ENCODE results near the gene CASQ2. TPM values are rescaled to one million over a fixed set of nuclear protein-coding genes. Genes with fewer than 3 reads are reported as not detected.
A peak's percentile ranks its signal among the peaks of the same experiment; 100 is the strongest.

Gene CASQ2
- polyA plus RNA-seq, 3 donors from 2014 or later, result not detected

GRCh38 chr1:115685029-115685705 is 83.3 kb downstream of the CASQ2 start:
- DNase-seq, result no peak
- Mint-ChIP-seq H3K27ac (no peak overlapping the region), H3K36me3 (peaks cover 18 to 24% (median 24%) of the 10 kb centered on the region in 3 donors), H3K4me1 (peaks cover 3 to 11% of the 10 kb centered on the region in 2 donors), H3K9me3 (no peaks in the 10 kb centered on the region), H3K27me3 (ENCODE audit: low read depth in 3 of 3) (peaks cover 0 to 2% (median 0%) of the 10 kb centered on the region in 3 donors), H3K4me3 (no peak overlapping the region)

- Mint-ChIP-seq H3K36me3 (peaks cover 14 to 20% (median 19%) of the 10 kb centered on the region in 3 donors), H3K4me1 (peaks cover 10 to 17% of the 10 kb centered on the region in 2 donors), H3K27ac (no peak overlapping the region), H3K4me3 (no peak overlapping the region), H3K27me3 (ENCODE audit: low read depth in 3 of 3) (peaks cover 0 to 2% (median 0%) of the 10 kb centered on the region in 3 donors), H3K9me3 (no peaks in the 10 kb centered on the region)
- DNase-seq, result no peak
Observed at GRCh38 chr1:115682792-115683191, 85.7 kb downstream of the CASQ2 start.

- DNase-seq, result no peak
- Mint-ChIP-seq H3K27ac (peak overlapping the region in 1 of 6 donors; percentile 22), H3K4me1 (peaks cover 27 to 36% of the 10 kb centered on the region in 2 donors), H3K27me3 (ENCODE audit: low read depth in 3 of 3) (peaks cover 0 to 2% (median 0%) of the 10 kb centered on the region in 3 donors), H3K9me3 (no peaks in the 10 kb centered on the region), H3K36me3 (peaks cover 13 to 19% (median 18%) of the 10 kb centered on the region in 3 donors), H3K4me3 (no peak overlapping the region)
Observed at GRCh38 chr1:115680730-115681111, 87.8 kb downstream of the CASQ2 start.

DNA sequence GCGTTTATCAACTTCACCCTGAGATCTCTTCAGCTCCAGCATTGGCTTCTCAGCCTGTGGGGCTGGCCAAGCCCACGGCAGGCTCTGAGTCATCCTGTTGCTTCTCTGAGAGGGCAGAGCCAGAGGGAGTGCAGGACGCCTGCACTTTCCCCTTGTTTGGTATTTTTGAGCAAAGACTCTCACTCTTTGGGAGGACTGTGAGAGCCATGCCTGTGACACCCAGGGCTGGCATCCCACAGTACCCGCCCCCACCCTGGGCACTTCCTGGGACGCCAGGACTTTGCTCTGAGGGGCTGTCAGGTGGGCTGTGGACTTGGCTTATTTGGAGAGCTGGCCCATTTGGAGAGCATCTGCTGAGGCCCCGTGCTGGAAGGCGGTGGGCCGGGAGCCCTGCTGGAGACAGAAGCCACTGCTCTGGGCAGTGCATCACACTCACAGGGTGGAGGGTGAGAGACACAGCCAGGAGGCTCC is 89.3 kb downstream of the CASQ2 start:
- H3K4me1 Mint-ChIP-seq, result peaks cover 27 to 40% of the 10 kb centered on the region in 2 donors
- no peak overlapping the region for H3K27ac Mint-ChIP-seq
- peaks cover 12 to 15% (median 14%) of the 10 kb centered on the region in 3 donors for H3K36me3 Mint-ChIP-seq
- no peak for DNase-seq
- H3K4me3 Mint-ChIP-seq, result no peak overlapping the region
- H3K27me3 Mint-ChIP-seq (ENCODE audit: low read depth in 3 of 3), result peaks cover 0 to 2% (median 0%) of the 10 kb centered on the region in 3 donors
- H3K9me3 Mint-ChIP-seq, result no peaks in the 10 kb centered on the region

DNA sequence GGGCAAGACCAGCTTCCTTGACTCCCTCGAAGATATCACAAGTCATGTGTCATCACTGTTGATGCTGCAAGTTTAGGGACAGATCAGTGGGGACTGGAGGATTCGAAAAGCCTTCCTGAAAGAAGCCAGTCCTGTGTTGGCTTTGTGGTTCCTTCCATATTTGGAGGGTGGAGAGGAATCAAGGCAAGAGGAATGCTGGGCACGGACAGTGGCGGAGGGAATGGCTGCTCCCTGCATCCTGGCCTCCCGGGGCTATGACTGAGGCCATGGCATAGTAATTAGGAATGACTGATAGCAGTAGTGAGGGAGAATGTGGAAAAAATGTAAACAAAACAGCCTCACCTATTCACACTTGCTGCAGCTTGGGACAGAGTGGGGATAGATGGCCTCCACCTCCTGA is 90.4 kb downstream of the CASQ2 start:
- DNase-seq, result no peak
- peaks cover 29 to 45% of the 10 kb centered on the region in 2 donors for H3K4me1 Mint-ChIP-seq
- H3K27ac Mint-ChIP-seq, result peak overlapping the region in 1 of 6 donors; percentile 30
- H3K27me3 Mint-ChIP-seq (ENCODE audit: low read depth in 3 of 3), result peaks cover 0 to 2% (median 0%) of the 10 kb centered on the region in 3 donors
- H3K4me3 Mint-ChIP-seq, result no peak overlapping the region
- peaks cover 8 to 13% (median 8%) of the 10 kb centered on the region in 3 donors for H3K36me3 Mint-ChIP-seq
- no peaks in the 10 kb centered on the region for H3K9me3 Mint-ChIP-seq

- Mint-ChIP-seq H3K27me3 (ENCODE audit: low read depth in 3 of 3) (no peaks in the 10 kb centered on the region), H3K9me3 (no peaks in the 10 kb centered on the region), H3K4me1 (peaks cover 29 to 45% of the 10 kb centered on the region in 2 donors), H3K27ac (peak overlapping the region in 5 of 6 donors; percentile 30 to 59 (median 49)), H3K4me3 (no peak overlapping the region), H3K36me3 (peaks cover 2 to 12% (median 3%) of the 10 kb centered on the region in 3 donors)
- no peak for DNase-seq
Observed at GRCh38 chr1:115677565-115677964, 90.9 kb downstream of the CASQ2 start.

DNA sequence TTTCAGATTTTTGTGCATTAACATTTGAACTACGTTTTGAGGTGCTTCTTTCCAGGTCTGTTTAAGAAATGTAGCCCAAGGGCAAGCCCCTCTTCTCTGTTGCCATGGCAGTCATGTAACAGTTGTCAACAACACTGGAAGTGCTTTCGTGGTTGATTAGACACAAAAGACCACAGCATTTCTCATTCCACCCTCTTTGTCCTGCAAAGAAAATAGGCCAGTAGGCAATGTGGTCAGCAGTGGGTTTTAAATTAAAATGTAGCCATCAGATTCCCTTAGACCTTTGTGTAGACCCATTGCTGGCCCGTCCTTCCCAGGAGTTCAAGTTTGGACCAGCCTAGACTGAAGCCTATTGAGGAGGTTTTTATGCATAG is 91.3 kb downstream of the CASQ2 start:
- peaks cover 0 to 8% (median 3%) of the 10 kb centered on the region in 3 donors for H3K36me3 Mint-ChIP-seq

DNA sequence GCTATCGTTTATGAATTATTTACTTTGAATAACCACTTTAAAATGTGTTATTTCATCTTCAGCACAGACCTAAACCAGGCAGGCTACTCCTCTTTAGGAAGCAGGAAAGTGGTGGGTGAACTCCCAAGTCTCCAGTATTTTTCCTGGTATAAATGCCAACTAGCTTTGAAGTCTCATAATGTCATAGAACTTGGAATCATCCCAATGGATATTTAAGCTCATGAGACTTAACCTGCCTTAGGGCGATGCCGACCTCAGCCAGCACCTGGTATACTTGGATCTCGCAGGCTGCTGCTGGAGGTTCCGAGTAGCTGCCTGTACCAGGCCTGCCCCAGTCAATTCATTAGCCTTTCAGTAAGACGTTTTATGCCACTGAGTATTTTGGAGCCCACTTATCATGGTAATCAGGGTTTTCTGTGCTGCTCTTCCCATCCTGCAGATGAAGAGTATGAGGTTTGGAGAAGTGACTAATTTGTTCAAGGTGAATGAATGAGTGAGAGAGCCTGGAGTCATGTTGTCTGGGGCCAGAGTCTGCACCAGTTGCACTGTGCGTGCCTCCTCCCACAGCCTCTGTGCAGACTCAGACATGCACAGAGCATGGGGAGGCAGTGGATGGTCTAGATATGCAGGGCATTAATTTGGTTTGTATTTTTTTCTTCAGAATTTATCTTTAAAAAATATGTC is 91.9 kb downstream of the CASQ2 start:
- no peak for DNase-seq
- Mint-ChIP-seq H3K4me3 (peak overlapping the region in 1 of 5 donors; percentile 40), H3K9me3 (no peaks in the 10 kb centered on the region), H3K27ac (peak overlapping the region in 4 of 6 donors; percentile 49 to 87 (median 58)), H3K36me3 (peaks cover 0 to 7% (median 3%) of the 10 kb centered on the region in 3 donors), H3K4me1 (peaks cover 37 to 52% of the 10 kb centered on the region in 2 donors), H3K27me3 (ENCODE audit: low read depth in 3 of 3) (no peaks in the 10 kb centered on the region)

More for the DNA sequence above, 91.3 kb downstream of the CASQ2 start:
- Mint-ChIP-seq H3K9me3 (no peaks in the 10 kb centered on the region), H3K4me1 (peaks cover 33 to 47% of the 10 kb centered on the region in 2 donors), H3K27ac (peak overlapping the region in 4 of 6 donors; percentile 49 to 87 (median 58)), H3K27me3 (ENCODE audit: low read depth in 3 of 3) (no peaks in the 10 kb centered on the region), H3K4me3 (no peak overlapping the region)
- peak; percentile 28 to 40 (median 33) for DNase-seq

DNA sequence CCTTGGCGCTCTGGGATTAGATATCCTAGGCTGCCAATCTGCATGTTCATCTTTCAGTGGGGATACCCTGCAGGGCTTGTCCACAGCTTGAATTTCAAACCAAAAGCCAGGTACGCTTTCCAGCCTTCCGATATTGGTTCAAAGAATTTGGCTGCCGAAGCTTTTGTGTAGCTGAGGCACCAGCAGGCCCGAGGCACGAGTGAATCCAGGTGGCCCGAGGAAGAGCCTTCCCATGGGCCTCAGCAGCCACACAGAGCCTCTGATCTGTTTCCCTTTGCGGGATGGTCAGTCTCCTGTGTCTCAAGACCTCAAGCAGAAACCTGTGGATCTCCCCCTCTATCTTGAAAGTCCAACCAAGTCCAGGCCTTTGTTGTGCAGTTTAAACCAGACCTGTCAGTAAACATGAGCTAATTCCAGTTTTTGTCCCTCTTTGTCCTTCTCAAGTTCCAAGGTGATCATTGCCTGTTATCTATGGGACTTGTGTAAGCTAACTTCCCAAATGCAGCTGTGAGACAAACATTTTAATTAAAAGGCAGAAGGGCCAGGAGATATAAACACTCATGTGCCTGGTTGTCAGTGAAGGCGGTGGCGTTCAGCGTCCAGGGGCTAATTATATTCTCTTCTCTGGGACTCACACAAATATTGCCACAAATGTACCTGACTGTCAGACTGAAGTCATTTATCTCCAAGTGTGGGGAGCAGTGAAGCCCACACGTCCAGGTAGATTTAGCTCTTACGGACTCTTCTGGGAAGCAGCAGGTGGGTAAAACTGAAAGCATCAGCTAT is 96.1 kb downstream of the CASQ2 start:
- H3K4me3 Mint-ChIP-seq, result peak overlapping the region in 1 of 5 donors; percentile 8
- peaks cover 50 to 72% of the 10 kb centered on the region in 2 donors for H3K4me1 Mint-ChIP-seq
- no peaks in the 10 kb centered on the region for H3K9me3 Mint-ChIP-seq
- H3K27me3 Mint-ChIP-seq (ENCODE audit: low read depth in 3 of 3), result no peaks in the 10 kb centered on the region
- no peak for DNase-seq
- peaks cover 3 to 14% (median 3%) of the 10 kb centered on the region in 3 donors for H3K36me3 Mint-ChIP-seq
- peak overlapping the region in 2 of 6 donors; percentile 42 to 79 for H3K27ac Mint-ChIP-seq

GRCh38 chr1:115671176-115671934 is 97.2 kb downstream of the CASQ2 start:
- H3K4me3 Mint-ChIP-seq, result peak overlapping the region; percentile 53 to 73 (median 61)
- peak overlapping the region; percentile 20 to 79 (median 49) for H3K27ac Mint-ChIP-seq
- H3K4me1 Mint-ChIP-seq, result peaks cover 41 to 63% of the 10 kb centered on the region in 2 donors

GRCh38 chr1:115670476-115671175 is 97.9 kb downstream of the CASQ2 start:
- Mint-ChIP-seq H3K4me3 (peak overlapping the region; percentile 53 to 73 (median 61)), H3K4me1 (peaks cover 36 to 56% of the 10 kb centered on the region in 2 donors), H3K9me3 (no peaks in the 10 kb centered on the region), H3K27me3 (ENCODE audit: low read depth in 3 of 3) (peaks cover 0 to 1% (median 0%) of the 10 kb centered on the region in 3 donors), H3K36me3 (peaks cover 7 to 18% (median 8%) of the 10 kb centered on the region in 3 donors), H3K27ac (peak overlapping the region; percentile 25 to 79 (median 58))
- peak; percentile 19 to 30 (median 25) for DNase-seq

More at GRCh38 chr1:115671176-115671934, 97.2 kb downstream of the CASQ2 start:
- Mint-ChIP-seq H3K9me3 (no peaks in the 10 kb centered on the region), H3K27me3 (ENCODE audit: low read depth in 3 of 3) (no peaks in the 10 kb centered on the region), H3K36me3 (peaks cover 3 to 14% (median 4%) of the 10 kb centered on the region in 3 donors)
- DNase-seq, result peak in 2 of 3 donors; percentile 1 to 17

GRCh38 chr1:115669886-115670285 is 98.6 kb downstream of the CASQ2 start:
- Mint-ChIP-seq H3K9me3 (no peaks in the 10 kb centered on the region), H3K27me3 (ENCODE audit: low read depth in 3 of 3) (peaks cover 0 to 1% (median 0%) of the 10 kb centered on the region in 3 donors), H3K4me1 (peaks cover 36 to 56% of the 10 kb centered on the region in 2 donors), H3K4me3 (peak overlapping the region in 1 of 5 donors; percentile 50), H3K27ac (peak overlapping the region in 2 of 6 donors; percentile 0 to 48), H3K36me3 (peaks cover 7 to 19% (median 8%) of the 10 kb centered on the region in 3 donors)
- no peak for DNase-seq

Data from immature natural killer cell (primary cell).